GM04504 (cell line): ENCODE results near the gene C17orf100.

ENCODE experiments used
- DNase-seq: peaks from one replicate; pipeline ENCODE4 v3.0.0-alpha.2; 2012; ENCODE audit warnings: low read depth

C17orf100 gene

DNA sequence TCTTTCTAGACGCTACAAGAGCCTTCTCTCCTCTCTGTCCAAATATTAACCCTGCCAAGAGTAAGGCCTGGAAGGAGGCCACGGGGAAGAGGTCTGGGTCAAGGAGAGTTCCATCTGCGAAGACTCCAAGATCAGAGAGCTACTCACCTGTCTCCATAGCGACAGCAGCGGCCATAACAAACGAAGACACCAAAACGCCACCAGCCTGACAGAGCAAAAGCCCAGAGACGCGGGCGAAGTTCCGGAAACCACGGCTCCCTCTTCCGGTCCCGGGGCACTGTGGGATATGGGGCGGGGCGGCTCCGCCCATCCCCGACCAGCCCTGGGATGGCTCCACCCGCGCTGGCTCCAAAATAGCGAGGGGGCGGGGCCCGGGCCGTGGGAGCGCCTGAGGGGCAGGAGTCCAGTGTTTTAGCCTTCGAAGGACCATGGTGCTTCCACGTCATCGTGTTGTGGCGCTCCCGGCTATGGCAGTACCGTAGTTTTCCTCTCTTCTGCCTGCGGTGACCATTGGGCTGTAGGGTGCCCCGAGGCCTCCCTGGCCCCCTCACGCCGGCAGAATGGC is at the start of gene C17orf100, which contains the start of gene MED31:
TSS of gene C17orf100 (plus strand) at position 409 of the 565 bp plus-strand sequence. CDS start at position 561, 152 bp downstream.
TSS of gene MED31 (minus strand) at position 252 of the 565 bp plus-strand sequence. CDS start at position 175, 77 bp downstream.
- DNase-seq: peak; percentile 83

DNA sequence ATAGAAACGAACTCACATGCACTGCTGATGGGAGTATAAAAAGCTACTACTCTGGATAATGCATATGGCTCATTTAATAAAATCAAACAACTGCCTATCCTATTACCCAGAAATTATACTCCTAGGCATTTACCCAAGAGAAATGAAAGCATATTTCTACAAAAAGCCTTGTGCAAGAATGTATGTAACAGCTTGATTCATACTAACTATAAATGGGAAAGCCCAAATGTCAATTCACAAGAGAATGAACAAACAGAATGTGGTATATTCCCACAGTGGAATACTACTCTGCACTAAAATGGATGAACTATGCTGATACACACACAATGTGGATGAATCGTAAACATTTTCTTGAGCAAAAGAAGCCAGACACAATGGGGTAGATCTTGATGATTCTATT is 49.4 kb upstream of the C17orf100 start:
- no peak for DNase-seq

DNA sequence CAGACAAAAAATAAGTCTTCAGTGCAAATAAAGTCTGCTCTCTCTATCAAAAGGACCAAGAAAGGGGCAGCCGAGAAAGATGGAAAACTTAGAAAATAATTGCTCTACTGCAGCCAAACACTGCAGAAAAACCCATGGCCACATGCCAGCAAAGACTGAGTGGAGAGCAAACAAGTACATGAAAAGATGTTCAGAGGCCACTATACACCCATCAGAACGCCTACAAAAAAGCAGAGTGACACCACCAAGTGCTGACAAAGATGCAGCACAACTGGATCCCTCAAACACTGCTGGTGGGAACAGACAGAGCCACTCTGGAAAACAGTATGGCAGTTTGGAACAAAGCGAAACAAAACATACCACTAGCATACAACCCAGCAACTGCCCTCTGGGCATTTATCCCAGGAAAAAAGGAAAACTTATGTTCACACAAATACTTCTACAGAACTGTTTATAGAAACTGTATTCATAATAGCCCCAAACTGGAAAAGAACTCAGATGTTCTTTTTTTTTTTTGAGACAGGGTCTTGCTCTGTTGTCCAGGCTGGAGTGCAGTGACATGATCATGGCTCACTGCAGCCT is 47.7 kb upstream of the C17orf100 start:
- DNase-seq: no peak

DNA sequence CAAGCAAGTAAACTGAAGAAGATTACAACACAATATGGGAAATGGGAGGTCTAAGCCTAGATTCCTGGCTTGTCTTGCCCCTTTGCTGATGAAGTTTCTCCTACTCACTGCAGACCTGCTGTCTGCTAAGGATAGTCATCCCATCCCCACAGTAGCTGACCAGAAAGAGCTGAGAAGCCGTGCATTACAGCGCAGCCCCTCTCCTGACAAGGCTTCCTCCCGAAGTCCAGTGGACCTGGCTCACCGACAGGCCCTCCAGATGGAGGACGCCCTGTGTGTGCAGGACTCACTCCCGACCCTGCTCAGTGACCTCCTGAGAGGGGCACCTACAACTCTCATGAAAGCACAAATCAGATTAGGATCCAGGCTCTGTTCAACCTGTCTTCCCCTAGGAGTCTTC is 46.4 kb upstream of the C17orf100 start:
- no peak for DNase-seq

DNA sequence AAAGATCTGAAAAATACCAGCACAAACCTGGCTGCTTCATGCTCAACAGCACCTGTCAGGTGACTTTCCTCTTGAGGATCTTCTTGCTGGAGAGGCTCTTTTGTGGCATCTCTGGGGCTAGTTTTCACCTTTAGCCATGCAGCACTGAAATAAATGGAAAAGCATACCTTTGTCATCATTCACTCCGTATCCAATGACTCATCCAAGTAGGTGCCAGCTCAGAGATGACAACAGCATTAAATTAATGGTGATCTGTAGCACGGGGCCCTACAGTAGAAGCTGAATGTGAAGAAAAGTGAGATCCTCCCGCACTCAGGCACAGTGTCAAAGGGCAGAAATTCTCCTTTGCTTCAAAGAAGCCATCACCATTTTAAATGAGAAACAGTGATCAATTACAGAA is 43.2 kb upstream of the C17orf100 start:
- DNase-seq: no peak

DNA sequence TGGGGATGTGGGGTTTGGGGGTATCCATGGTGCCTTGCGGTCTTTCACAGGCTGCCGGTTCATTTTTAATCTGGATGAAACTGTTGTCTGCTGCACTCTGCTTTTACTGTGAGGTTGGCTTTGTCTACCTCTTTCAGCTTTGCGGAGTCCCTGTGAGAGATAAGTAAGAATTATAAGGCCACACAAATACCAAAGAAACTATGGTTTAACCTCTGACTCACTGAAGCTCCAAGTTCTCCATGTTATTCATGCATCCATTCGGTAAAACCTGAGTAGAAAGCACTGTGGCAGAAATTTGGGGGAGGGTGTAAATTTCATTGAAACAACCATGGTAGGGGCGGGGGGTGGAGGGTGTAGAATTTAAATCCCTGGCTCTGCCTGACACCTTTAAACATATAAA is 41.6 kb upstream of the C17orf100 start:
- no peak for DNase-seq

DNA sequence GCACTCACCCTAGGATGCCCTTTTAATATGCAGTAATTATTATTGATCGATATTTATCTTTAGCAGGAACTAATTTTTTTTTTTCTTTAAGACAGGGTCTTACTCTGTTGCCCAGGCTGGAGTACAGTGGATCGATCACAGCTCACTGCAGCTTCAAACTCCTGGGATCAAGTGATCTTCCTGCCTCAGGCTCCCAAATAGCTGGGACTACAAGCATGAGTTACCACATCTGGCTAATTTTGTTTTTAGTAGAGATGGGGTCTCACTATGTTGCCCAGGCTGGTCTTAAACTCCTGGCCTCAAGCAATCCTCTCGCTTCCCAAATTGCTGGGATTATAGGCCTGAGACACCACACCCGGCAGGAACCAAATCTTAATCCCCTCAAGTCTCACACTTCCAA is 40.3 kb upstream of the C17orf100 start:
- DNase-seq: no peak

DNA sequence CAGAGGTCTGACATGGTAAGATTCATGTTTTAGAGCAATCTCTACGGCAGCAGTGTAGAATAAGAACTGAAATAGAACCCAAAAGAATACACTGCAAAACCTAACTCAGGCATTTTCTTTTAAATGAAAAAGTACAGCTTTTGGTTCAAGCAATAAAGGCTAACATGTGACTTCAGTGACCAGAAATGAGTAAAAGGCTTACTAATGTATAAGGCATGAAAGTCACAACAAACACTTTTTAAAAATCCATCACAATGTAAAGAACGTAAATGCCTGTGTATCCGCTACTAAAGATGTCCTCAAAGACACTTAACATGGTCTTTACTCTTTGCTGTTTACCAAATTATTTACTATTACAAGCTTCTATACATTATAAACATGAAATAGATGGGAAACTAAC is 27.6 kb upstream of the C17orf100 start:
- DNase-seq: no peak

DNA sequence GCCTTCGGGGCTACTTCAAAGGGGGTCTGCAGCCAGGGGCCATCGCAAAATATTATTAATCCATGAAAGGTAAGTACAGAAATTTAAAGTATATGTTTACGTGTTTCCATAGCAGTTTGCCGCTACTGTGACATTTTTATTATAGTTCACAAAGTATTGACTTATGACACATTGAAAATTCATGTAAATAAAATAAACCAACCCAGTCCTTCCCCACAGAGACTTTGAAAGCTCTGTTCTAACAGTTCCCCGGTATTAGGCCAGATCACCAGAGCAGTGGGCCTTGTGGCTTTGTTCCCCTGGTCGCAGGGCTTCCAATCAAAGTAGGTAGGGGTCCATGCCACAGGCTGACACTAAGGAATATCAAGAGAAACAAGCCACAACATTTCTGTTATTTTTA is 24.9 kb upstream of the C17orf100 start:
- DNase-seq: no peak

DNA sequence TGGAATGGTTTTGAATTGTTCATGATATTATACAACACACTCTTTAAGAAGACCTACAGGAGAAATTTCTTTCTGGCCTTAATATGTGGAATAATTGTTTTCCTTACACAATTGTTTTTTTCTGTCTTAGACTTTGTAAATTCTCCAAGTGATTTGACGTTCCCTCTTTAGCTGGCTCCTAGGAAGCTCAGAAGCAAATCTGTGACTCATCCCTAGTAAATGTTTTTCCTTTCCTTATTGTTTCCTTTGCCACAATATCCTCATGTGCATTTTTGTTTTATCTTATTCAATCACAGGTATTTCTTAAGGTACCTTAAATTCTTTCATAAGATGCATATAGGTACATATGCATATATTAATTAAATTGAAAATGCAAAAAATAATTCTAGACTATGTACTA is 24.5 kb upstream of the C17orf100 start:
- DNase-seq: no peak

DNA sequence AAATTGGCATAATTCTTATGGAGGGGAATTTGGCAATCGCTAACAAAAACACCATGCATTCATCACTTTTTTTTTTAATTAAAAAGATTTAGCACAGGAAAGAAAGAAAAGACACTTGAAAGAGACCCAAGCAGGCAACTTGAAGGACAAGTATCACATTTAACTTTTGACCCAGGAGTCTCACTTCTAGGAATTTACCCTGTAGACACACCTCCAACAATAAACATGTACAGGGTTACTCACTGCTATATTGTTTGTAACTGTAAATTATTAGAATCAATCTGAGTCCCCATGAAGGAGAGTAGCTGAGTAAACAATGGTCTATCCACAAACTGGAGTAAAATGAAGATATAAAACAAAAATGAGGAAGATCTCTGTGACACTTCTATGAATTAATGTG is 21.2 kb upstream of the C17orf100 start:
- DNase-seq: no peak

DNA sequence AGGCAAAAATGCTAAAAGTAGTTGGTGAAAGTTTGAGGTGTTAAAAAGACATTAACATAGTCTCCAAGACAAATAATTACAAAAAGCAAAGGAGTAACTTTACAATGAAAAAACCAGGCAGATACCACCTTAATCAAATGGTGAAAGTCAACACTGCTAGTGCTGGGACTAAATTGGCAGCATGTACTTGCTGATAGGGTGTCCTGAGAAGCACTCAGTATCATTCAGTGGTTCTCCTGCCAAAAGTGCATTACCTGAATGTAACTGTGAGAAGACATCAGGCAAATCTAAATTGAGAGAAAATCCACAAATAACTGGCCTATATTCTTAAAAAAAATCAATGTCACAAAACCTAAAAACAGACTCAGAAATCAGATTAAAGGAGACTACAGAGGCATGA is 19.0 kb upstream of the C17orf100 start:
- no peak for DNase-seq

DNA sequence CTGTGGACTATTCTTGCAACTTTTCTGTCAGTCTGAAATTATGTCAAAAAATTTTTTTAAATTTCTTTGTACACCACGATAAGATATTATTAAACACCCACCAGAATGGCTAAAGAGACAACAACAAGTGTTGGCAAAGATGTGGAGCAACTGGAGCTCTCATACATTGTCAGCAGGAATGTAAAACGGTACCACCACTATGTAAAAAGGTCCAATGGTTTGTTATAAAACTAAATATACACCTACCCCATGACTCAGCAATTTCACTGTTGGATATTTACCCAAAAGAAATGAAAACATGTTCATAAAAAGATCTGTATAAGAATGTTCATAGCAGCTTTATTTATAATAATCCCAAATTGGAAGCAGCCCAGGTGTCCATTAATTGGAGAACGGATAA is 18.3 kb upstream of the C17orf100 start:
- no peak for DNase-seq

DNA sequence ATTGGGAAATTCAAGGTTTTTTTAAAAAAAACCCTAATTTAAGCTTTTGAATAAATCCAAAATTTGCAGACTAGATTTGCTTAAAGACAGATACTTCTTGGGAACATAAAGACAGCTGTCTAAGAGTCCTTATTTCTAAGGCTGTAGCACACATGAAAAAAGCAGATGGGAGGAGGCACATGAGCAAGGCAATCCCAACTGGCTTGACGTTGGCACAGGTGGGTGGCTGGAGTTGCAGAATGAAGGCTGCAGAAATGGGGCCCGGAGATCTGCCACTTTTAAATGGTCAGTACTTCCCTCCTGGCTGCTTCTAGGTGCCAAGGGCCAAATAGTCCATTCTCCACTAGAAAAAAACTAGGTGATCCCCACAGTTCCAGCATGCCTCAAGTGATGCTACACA is 15.5 kb upstream of the C17orf100 start:
- DNase-seq: no peak

DNA sequence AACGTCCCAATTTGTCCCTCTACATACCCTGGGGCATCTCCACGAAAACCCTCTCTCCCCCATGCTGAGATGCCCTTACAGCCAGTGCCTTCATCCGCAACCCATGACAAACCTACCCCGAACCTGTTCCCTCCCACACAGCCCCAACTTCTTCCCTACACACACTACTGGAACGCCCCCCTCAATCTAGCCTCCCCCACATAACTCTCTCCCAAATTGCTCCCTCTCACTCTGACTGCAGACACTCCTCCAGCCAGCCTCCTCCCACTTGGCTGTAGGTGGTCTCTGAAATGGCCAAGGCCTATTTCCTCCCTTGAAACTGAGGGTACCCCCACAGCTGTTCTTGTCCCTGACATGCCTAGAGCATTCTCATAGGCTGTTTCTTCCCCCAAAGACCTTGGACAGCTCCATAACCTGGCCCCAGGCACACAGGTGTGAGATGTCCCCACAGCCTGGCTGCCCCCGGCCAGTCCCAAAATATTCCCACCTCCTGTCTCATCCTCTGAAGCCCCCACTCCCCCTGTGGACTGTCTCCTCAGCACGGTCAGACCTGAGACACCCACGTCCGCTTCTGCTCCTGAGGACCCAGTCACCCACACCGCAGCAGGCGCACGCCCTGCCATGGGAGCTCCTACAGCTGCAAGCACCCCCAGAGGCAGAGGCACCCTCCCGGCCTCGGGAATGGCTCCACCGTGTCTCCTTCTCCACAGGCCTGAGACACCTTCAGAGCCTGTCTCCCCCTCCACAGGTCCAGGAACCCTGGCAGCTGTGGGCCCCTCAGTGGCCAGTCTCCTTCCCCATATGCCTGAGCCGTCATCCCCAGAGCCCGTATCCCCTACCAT is 14.7 kb upstream of the C17orf100 start:
- no peak for DNase-seq

DNA sequence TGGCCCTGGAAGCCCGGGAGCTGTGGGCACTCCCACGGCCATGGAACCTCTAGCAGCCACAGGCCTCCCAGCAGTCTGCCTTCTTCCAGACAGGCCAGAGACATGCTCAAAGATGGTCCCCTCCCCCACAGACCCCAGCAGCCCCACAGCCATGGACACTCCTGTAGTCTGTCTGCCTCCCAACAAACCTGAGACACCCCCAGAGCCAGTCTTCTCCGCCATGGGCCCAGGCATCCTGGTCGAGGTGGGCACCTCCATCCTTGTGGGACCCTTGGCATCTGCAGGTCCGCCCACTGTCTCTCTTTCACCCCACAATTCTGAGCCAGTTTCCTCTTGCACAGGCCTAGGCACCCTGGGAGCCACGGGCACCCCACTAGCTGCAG is 14.1 kb upstream of the C17orf100 start:
- no peak for DNase-seq

DNA sequence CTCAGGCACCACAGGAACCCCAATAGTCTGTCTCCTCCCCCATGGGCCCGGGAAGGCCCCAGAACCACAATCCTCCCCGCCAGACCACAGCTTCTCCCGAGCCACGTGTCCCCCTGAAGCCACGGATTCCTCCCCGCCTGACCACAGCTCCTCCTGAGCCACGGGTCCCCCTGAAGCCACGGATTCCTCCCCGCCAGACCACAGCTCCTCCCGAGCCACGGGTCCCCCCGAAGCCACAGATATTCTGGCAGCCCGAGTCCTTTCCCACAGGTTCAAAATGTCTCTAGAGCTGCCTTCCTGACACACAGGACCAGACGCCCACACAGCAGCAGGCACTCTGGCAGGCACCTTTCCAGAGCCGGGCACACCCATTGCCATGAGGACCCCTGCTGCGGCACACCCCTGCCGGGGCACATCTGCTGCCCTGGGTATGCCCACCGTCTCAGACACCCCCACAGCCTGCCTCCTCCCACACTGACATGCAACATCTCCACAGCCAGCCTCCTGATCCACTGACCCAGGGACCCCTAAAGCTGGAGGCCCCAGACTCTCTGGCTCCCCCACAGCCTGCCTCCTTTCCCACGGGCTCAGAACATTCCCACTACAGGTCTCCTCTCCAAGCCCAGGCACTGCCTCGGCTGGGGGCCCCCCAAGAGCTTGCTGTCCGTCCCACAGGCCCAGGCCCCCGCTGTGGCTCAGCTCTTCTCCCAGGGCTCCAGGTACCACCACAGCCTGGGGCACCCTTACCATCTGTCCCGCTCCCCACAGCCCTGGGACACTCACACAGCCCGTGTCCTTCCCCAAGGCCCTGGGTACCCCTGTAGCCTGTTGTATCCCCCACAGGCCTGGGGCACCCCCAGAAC is 13.3 kb upstream of the C17orf100 start:
- no peak for DNase-seq

DNA sequence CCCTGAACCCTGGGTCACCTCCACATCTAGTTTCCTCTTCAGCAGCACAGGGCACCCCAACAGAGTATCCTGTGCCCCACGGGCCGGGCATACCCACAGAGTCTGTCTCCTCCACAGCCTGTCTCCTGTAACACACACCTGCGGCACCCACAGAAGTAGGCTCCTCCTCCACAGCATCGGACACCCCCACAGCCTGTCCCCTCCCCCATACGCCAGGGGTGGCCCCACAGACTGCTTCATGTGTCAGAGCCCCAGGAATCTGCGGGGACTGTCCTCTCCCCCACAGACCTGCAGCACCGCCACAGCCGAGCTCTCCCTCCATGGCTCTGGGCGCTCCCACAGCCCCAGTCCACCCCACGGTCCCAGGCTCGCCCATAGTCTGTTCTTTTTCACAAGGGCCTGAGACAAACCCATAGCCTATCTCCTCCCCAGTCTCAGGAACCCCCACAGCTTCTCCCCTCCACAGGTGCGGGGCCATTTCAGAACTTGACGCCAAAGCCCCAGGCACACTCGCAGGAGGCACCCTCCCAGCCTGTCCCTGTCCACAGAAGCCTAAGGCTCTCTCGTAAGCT is 12.5 kb upstream of the C17orf100 start:
- DNase-seq: no peak

DNA sequence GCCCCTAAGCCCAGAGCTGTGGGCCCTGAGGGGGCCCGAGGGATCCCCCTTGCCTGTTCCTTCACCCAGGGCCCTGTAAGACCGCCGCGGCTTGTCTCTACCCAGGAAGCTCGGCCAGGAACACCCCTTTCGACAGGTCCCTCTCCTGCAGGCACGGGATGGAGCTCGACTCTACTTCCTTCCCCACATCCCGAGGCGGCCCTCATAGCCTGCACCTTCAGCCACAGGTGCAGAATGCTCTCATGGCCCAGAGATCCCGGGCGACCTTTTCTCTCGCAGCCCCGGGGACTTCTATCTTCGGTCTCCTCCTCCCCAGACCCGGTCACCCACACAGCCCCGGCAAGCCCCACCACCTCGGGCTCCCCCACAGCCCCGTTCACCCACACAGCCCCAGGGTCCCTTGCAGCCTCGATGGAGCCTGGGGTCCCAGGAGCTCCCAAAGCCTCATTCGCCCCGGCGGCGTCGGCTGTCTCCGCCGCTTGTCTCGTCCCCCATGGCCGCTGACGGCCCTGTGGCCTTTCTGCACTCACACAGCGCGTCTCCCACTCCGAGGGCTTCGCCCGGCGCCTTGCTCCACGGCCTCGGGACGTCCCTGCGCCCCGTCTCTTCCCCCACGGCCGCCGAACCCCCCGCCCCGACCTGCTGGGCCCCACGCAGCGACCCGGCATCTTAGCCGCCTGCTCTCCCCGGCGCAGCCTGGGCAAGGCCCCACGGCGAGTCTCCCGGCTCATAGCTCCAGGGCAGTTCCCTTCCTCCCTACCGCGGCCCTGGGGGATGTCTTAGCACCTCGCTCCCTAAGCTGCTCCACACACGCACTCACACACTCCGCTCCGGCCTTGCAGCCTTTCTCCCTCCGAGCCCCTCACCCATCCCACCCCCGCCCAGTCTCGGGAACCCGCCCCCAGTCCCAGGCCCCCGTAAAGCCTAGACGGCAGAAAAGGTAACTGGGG is 11.7 kb upstream of the C17orf100 start:
- DNase-seq: no peak

DNA sequence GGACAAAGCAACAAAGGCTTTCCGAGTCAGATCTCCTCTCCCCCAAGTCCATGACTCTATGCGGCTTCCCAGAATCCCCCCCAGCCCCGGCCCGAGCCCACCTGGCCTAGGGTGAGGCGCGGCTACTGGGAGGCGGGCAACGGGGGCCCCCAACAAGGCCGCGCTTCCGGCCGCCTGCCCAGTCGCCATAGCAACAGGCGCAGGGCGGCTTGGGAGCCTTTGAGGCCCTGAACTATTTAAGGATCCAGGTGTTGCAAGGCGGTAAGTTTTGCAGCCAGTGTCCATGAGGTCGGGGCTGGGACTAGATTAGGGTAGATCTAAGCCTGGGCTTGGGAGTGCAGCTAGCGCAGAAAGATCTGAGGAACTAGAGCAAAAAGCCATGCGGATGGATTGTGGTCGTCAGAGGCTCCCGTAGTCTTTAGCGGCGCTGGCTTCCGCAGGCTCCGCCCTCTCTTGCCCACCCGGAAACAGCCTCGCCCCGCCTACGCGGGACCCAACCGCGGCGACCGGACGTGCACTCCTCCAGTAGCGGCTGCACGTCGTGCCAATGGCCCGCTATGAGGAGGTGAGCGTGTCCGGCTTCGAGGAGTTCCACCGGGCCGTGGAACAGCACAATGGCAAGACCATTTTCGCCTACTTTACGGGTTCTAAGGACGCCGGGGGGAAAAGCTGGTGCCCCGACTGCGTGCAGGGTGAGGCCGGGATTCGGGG is 10.9 kb upstream of the C17orf100 start, which contains the start of the genes KIAA0753 and TXNDC17:
TSS of gene KIAA0753 (minus strand) at position 176 of the 711 bp plus-strand sequence. CDS start 5,608 bp downstream, outside the sequence.
TSS of gene TXNDC17 (plus strand) at position 525 of the 711 bp plus-strand sequence. CDS start at position 548, 23 bp downstream.
- DNase-seq: peak; percentile 78
